H1 (cell line): Measurements from ENCODE around the gene CACNB2.

Source experiments
- CTCF ChIP-seq, 3 experiments: IDR thresholded peaks; 1 replicate in 2 of 3; 2 replicates in 1 of 3; pipeline versions ENCODE4 v1.5.1 to v1.6.1; 2011; ENCODE audit warnings: low read length in 3 of 3, mild to moderate bottlenecking in 3 of 3, inconsistent platforms in 2 of 3, low read depth in 1 of 3, moderate library complexity in 1 of 3; ENCODE audit not compliant: insufficient read depth in 1 of 3; ENCODE audit errors: control extremely low read depth in 1 of 3
- JUN ChIP-seq: IDR thresholded peaks from 2 replicates; pipeline ENCODE4 v1.6.1; 2011; ENCODE audit warnings: low read depth, mild to moderate bottlenecking, improper control_type of control experiment, low read length
- POLR2AphosphoS5 ChIP-seq: IDR thresholded peaks from 2 replicates; pipeline ENCODE4 v1.6.1; 2011; ENCODE audit warnings: low read depth, low read length
- SUZ12 ChIP-seq: fragments of 200-600 bp; sonication (generic); IDR thresholded peaks from 2 replicates; pipeline ENCODE4 v1.6.1; 2012; ENCODE audit warnings: mild to moderate bottlenecking, inconsistent platforms, low read length, moderate library complexity, mixed read lengths
- TAF1 ChIP-seq: IDR thresholded peaks from 2 replicates; pipeline ENCODE4 v1.6.1; 2011; ENCODE audit warnings: mild to moderate bottlenecking, low read depth, low read length

DNA sequence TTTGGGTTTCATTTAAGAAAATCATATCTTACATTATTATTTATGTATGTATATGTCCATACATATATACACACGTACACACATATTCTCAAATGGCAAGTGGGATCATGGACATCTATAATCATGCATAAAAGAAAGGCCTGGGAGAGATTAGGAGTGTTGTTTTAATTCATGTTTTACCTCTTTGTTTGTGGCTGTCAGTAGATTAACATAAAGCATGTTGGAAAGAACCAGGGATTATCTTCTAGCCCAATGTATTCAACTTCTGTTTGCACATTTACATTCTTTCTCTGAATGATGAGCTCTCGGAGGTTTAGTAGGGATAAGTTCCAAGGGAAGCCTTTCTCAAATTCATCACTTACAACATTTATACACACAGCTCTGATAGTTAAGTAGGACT lies 319.8 kb downstream of the CACNB2 start:
- TF ChIP-seq CTCF (IDR thresholded peaks at IDR 0.05; ENCODE audit: control extremely low read depth in 1 of 3, insufficient read depth in 1 of 3, low read depth in 1 of 3, low read length in 3 of 3), result no peak
- no peak for TF ChIP-seq POLR2AphosphoS5
- TF ChIP-seq JUN, result no peak
- no peak for TF ChIP-seq TAF1
- no peak for TF ChIP-seq SUZ12
